ENCODE results near the gene CYFIP2. TPM values are rescaled to one million over a fixed set of nuclear protein-coding genes. Genes with fewer than 3 reads are reported as not detected.

Gene CYFIP2
- total RNA-seq, 1 donor from 2014 or later = 471 TPM

- intact Hi-C loops (cut with micrococcal nuclease) = loop anchor here (1.0 to 2.0 kb wide), 3 partner anchors 26 to 137 kb away; no protein-coding TSS in a partner anchor
- peak overlapping the region; percentile 3 for H3K4me3 Mint-ChIP-seq
- POLR2A ChIA-PET = interaction anchor here (0.8 to 5.4 kb wide), 7 partner anchors 16 to 166 kb away, joined by 3 to 70 read pairs (median 16); partner anchors contain the start of gene MED7
- no peaks in the 10 kb centered on the region for H3K27me3 Mint-ChIP-seq
- no peak for TF ChIP-seq CTCF (IDR thresholded peaks at IDR 0.05)
- peaks cover 90% of the 10 kb centered on the region for H3K36me3 Mint-ChIP-seq (ENCODE audit: low read depth)
- CTCF ChIA-PET = interaction anchor here (0.7 to 7.4 kb wide), 14 partner anchors 9 to 160 kb away, joined by 3 to 176 read pairs (median 4); partner anchors contain the start of gene CYFIP2
- peaks cover 53% of the 10 kb centered on the region for H3K4me1 Mint-ChIP-seq
- no peaks in the 10 kb centered on the region for H3K9me3 Mint-ChIP-seq
- DNase-seq = no peak
- H3K27ac Mint-ChIP-seq = peak overlapping the region; percentile 89
- ATAC-seq (ENCODE audit: low read depth) = peak; percentile 80
Measured at GRCh38 chr5:157308836-157309465, 43.0 kb downstream of the CYFIP2 start.

GRCh38 chr5:157309796-157310195, 43.9 kb downstream of the CYFIP2 start:
- Mint-ChIP-seq H3K27me3 (no peaks in the 10 kb centered on the region), H3K36me3 (ENCODE audit: low read depth) (peaks cover 90% of the 10 kb centered on the region), H3K27ac (no peak overlapping the region), H3K4me1 (peaks cover 53% of the 10 kb centered on the region), H3K9me3 (no peaks in the 10 kb centered on the region), H3K4me3 (no peak overlapping the region)
- CTCF ChIA-PET = interaction anchor here (2.0 to 7.4 kb wide), 3 partner anchors 46 to 161 kb away, joined by 14 to 176 read pairs (median 24); no protein-coding TSS in a partner anchor
- intact Hi-C loops (cut with micrococcal nuclease) = loop anchor here (1.0 to 2.0 kb wide), 3 partner anchors 26 to 137 kb away; no protein-coding TSS in a partner anchor
- DNase-seq (no peak), ATAC-seq (ENCODE audit: low read depth) (no peak)
- POLR2A ChIA-PET = interaction anchor here (0.6 to 5.4 kb wide), 4 partner anchors 16 to 56 kb away, joined by 3 to 70 read pairs (median 12); no protein-coding TSS in a partner anchor
- no peak for TF ChIP-seq CTCF (IDR thresholded peaks at IDR 0.05)

- ChIA-PET POLR2A (interaction anchor here (1.1 to 1.5 kb wide), 2 partner anchors 40 to 139 kb away, joined by 3 read pairs; no protein-coding TSS in a partner anchor), CTCF (interaction anchor here (1.0 to 7.4 kb wide), 2 partner anchors 17 to 59 kb away, joined by 3 to 176 read pairs; no protein-coding TSS in a partner anchor)
- Mint-ChIP-seq H3K4me3 (no peak overlapping the region), H3K27me3 (no peaks in the 10 kb centered on the region), H3K4me1 (peaks cover 44% of the 10 kb centered on the region), H3K9me3 (no peaks in the 10 kb centered on the region), H3K27ac (no peak overlapping the region), H3K36me3 (ENCODE audit: low read depth) (peaks cover 86% of the 10 kb centered on the region)
- no peak for ATAC-seq (ENCODE audit: low read depth)
- no peak for DNase-seq
- TF ChIP-seq CTCF (IDR thresholded peaks at IDR 0.05) = no peak
- intact Hi-C loops (cut with micrococcal nuclease) = no loop called here
Measured at GRCh38 chr5:157311595-157311994, 45.7 kb downstream of the CYFIP2 start.

GRCh38 chr5:157312492-157312891, 46.6 kb downstream of the CYFIP2 start:
- intact Hi-C loops (cut with micrococcal nuclease) = loop anchor here (1.0 kb wide), 3 partner anchors 46 to 163 kb away; partner anchors contain the start of gene CYFIP2
- no peaks in the 10 kb centered on the region for H3K27me3 Mint-ChIP-seq
- DNase-seq (no peak), ATAC-seq (ENCODE audit: low read depth) (peak; percentile 77)
- H3K9me3 Mint-ChIP-seq = no peaks in the 10 kb centered on the region
- H3K27ac Mint-ChIP-seq = peak overlapping the region; percentile 77
- ChIA-PET POLR2A (interaction anchor here (0.5 to 1.2 kb wide), 3 partner anchors 40 to 464 kb away, joined by 4 to 7 read pairs (median 6); no protein-coding TSS in a partner anchor), CTCF (interaction anchor here (0.6 to 7.2 kb wide), 17 partner anchors 12 to 170 kb away, joined by 3 to 159 read pairs (median 3); partner anchors contain the start of gene MED7)
- no peak overlapping the region for H3K4me3 Mint-ChIP-seq
- TF ChIP-seq CTCF (IDR thresholded peaks at IDR 0.05) = peak; percentile 42
- peaks cover 87% of the 10 kb centered on the region for H3K36me3 Mint-ChIP-seq (ENCODE audit: low read depth)
- peaks cover 35% of the 10 kb centered on the region for H3K4me1 Mint-ChIP-seq

GRCh38 chr5:157322581-157322980, 56.7 kb downstream of the CYFIP2 start:
- DNase-seq = no peak
- TF ChIP-seq CTCF (IDR thresholded peaks at IDR 0.05) = no peak
- no peaks in the 10 kb centered on the region for H3K27me3 Mint-ChIP-seq
- intact Hi-C loops (cut with micrococcal nuclease) = no loop called here
- H3K4me1 Mint-ChIP-seq = no peaks in the 10 kb centered on the region
- H3K27ac Mint-ChIP-seq = no peak overlapping the region
- ChIA-PET POLR2A (no interaction called here), CTCF (interaction anchor here (6.6 kb wide), 1 partner anchor 70 kb away, joined by 52 read pairs; no protein-coding TSS in a partner anchor)
- H3K4me3 Mint-ChIP-seq = no peak overlapping the region
- H3K36me3 Mint-ChIP-seq (ENCODE audit: low read depth) = peaks cover 96% of the 10 kb centered on the region
- no peak for ATAC-seq (ENCODE audit: low read depth)
- no peaks in the 10 kb centered on the region for H3K9me3 Mint-ChIP-seq
